Measurements from ENCODE around the gene PPP2R5A.
"Not testable (repeated sequence)": the region's sequence is repeated elsewhere in the genome, so short reads cannot be mapped to it uniquely, and the experiment has no call there.

Gene PPP2R5A

DNA sequence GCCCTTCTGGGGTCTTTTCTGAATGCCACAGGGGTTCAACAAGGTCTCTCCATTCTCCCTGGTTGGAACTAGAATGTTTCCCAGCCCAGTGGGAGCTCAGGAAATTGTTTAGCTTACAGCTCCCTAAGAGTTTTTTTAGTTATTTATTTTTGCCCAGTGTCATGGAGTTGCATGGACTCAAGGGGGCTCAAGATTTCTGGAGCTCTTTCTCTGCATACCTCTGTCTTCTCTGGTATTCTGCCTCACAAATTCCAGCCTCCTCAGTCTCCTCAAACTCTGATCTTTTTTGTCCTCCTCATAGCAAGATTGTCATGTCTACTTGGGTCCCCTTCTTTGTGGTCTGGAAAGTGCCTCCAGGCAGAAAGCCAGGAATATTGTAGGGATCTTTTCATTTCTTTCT, 15.9 kb upstream of the PPP2R5A start:
- no peak for DNase-seq

DNA sequence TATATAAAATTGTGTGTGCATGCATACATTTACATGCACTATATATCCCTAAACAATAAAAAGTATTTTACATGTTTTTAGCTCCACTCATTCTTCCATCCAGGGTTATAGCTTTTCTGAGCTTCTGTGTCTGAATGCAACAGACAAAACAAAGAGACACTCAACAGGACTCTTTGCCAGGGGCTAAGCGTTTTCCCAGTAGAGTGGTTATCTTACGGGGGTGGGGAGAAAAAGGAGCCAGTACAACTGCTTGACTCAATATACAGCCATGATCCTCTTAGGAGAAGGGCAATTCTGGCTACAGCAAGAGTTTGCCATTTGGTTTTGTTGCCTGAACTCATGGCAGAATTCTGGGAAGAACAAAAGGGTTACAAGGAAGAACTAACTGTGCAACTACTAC, 14.6 kb upstream of the PPP2R5A start:
- no peak for DNase-seq

DNA sequence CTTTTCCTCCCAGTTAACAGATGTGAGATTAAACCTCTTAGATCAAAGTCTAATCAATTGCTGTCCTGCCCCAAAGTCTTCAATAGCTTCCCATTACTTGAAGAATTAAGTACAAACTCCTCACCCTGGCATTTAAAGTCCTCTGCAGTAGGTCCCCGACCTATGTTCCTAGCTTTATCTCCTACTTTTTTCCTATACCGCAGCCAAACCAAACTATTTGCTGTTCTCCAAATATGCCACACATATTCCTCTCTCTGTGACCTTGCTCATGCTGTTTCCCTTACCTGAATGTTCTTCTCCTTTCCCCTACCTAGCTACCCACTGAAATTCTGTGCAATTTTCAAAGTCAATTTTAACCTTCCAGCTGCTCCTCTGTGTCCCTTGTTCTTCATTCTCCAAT, 14.0 kb upstream of the PPP2R5A start:
- DNase-seq, result no peak

DNA sequence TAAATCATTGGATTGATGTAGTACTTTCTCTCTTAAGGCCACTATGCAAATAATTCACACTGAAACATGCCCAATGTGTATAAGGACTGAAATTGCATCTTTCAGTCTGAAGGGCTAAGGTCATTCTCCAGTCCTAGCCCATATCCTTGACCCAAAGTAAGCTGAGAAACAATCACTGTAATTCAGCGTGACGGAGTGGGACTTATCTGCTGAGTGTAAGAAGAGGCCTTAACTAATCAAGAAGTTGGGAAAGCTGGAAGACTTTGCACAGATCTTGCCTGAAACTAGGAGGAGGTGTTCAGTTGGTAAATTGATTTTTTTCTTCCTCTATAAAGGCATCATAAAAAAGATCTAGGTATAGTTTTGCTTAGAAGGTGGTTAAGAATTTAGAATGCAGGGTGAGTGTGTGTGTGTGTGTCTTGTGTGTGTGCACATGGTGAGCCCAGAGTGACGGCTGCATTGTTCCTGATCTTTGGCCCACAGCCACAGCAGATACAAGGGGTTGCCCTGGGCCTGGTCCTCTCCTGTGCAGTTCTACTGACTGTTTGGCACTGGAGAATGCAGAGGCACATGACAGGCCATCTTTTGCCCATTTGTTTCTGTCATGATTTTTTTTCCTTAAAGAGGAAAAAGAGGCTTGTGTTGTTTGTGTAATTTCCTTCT, 13.3 kb upstream of the PPP2R5A start:
- no peak for DNase-seq

DNA sequence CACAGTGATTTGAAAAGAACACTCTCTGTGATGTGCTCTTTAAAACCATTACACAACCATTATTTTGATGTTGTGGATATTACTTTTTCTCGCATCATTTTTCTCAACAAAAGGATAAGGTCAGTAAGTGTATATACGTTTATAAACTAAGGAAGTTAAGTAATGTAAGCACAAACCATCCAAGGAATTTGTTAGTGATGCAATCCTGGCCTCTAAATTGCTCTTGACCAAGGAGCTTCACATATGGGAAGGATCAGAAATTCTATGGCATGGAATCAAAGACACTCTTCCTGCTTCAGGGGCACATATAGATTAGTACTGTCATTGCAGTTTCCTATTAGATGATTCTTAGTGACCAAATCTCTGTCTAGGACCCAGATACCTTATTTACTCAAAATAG, 3.6 kb upstream of the PPP2R5A start:
- DNase-seq, result no peak

DNA sequence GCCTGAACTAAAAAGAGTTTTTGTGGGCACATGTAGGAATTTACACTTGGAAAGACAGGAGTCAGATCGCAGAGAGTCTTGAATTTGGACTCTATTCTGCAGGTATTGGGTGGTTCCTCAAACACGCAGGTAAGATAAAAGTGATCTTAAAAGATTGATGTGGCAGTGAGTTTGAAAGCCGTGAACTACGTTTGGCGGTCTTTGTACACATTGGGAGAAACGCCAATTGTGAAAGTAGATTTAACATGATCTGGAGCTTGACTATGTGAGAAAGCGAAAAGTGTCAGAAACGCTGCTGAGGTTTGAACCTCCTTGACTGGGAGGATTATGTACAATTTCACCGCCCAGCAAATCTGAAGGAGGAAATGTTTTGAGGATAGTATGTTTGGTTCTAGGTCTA, 1.5 kb upstream of the PPP2R5A start:
- peak; percentile 18 for DNase-seq

DNA sequence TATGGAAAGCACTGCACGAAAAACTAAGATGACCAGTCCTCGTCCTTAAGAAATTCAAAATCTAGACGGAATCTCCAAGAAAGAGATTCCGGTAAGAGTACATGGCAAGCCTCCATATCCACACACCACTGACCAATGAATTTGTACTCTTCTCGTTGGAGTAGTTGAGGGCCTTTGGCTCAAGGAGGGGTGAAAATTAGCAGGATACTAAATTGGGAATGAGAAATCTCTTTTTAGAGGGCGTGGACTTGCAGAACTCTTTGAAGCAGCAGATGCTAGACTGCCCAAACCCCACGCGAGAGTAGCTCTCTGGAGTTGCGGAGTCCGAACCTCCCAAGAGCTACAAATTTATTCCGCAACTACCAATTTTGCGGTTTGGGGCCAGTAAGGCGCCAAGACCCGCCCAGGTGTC, 872 bp upstream of the PPP2R5A start:
- DNase-seq, result no peak

DNA sequence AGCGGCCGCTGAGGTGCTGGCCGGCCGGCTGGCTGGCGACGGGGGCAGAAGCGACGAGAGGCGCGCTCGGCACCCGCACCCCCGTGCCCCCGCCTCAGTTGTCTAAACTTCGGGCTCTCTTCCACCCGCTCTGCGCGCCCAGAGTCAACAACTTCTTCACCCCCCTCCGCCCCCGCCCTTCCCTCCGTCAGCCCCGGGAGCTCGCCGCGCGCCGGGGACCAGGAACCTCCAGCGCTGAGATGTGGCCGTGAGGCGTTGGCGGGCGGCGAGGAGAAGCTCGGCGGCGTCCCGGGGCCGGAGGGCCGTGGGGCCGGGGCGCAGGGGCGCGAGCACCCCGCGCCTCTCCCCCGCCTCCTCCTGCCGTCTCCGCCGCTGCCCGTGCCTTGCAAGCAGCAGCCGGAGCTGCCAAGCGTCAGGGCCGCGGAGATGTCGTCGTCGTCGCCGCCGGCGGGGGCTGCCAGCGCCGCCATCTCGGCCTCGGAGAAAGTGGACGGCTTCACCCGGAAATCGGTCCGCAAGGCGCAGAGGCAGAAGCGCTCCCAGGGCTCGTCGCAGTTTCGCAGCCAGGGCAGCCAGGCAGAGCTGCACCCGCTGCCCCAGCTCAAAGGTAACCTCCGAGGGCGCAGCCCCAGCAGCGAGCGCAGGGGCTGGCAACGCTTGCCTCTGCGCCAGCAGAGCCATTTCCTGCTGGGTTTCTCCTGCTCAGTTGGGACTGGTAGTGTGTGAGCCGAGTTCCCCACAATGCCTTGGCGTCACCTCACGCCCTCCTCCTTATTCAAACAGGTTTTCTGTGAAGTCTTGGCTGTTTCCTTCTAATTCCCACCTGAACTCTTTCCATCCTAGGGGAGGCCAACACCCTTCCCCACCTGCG, 710 bp downstream of the PPP2R5A start:
- peak; percentile 76 for DNase-seq

DNA sequence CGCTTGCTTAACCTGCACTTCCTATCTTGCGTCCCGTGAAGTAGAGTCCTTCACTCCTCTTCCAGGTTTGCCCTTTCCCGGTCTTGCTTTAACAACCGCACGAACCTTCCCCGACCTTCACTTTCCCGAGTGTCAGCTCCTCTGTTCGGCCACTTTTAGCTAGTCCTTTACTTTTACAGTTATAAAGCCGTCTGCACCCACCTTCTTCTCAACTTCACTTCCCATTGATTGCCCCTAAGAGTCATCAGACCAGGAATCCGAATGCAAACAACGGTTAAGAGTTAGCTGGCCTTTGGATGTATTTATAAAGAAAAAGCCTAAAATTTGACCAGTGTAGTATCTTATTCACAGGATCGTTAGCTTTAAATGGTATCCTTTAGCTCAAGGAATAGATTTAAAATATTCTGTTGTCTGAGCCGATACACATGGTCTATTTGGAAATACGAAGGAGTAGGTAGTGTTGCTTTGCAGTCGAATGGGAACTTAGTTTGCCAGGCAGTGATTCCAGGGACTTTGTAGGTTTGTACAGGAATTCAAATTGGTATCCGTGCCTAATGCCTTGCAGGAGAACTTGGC, 1.4 kb downstream of the PPP2R5A start:
- DNase-seq, result no peak

DNA sequence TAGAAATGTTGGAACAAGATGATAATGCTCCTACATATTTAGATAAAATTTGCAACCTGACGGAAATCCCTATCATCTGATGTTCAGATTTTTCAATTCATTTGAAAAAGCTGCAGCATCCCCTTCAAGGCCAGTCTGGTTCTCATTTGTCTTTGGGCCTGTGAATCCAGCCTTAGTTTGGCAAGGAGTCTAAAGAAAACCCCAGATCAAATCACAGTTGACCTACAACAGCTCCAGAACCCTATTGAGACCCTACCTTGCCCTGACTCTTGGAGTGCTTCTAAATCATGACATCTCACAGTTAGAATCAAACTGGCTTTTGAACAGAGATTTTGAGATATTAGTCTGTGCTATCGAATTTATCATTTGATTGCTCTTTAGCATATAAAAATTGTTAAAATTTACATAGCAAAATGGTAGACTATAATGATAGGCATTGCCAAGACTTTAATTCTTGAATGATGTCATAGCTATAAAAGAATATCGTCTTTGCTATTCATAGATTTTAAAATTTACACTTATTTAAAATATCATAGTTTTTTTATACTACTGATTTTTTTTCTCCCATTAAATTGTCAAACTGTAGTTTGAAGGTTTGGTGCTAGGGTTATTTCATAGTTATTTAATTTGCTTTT, 2.2 kb downstream of the PPP2R5A start:
- no peak for DNase-seq

DNA sequence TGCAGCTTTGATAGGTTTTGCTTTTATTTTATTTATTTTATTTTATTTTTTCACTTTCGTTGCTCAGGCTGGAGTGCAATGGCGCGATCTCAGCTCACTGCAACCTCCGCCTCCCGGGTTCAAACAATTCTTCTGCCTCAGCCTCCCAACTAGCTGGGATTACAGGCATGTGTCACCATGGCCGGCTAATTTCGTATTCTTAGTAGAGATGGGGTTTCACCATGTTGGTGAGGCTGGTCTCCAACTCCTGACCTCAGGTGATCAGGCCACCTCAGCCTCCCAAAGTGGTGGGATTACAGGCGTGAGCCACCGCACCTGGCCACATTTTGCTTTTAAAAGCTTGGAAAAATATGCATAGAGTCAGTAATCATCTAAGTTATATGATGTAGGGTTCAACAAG, 2.8 kb downstream of the PPP2R5A start:
- not testable (repeated sequence) for DNase-seq

DNA sequence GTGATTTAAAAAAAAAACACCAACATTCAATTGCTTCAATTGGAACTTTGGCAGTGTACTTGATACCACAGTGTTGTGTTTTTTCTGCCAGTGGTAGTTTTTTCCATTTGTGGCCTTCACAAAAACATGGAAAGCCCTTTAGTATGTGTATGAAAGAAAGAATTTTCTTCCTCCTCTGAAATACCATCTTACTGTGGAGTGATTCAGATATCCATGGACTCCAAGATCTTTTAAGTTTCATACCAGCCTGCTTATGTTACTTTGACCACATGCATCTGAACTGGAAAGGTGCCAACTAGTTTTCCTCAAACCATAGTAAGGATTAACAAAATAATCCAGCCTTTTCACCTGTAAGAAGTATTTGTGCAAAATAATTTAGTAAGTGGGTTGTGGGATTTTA, 3.4 kb downstream of the PPP2R5A start:
- DNase-seq, result no peak

DNA sequence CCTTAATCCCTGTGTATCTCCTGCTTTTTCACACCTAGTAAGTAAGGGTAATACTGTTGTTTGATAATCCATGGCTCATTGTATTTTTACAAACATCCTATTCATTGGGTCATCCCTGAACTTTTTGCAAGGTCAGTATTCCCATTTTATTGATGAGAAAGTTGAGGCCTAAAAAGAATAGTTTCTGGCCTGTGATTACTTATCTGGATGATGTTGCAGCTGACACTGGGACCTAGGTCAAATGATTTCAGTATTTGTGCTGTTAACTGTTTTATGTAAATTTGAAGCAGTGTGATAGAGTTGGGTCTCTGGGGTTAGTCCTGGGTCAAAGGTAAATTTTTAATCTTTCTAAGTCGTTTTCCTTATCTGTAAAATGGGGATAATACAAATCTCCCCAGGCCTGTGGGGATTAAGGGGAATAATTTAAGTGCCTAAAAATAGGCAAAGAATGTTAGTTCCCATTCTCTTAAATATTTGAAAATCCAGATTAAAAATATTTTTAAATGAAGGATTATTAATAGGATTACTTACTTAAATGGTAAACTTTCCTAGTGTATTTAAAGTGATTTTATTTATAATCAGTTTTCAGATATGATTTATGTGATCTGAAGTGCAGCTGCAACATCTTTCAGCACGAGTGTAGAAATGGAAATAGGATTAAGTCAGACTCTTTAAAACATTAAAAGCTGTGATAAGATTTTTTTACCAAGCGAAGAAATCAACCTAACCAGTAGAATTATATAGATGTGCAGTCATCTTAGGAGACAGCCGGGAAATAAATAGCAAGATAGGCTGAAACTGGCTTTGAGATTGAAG, 4.3 kb downstream of the PPP2R5A start:
- no peak for DNase-seq

DNA sequence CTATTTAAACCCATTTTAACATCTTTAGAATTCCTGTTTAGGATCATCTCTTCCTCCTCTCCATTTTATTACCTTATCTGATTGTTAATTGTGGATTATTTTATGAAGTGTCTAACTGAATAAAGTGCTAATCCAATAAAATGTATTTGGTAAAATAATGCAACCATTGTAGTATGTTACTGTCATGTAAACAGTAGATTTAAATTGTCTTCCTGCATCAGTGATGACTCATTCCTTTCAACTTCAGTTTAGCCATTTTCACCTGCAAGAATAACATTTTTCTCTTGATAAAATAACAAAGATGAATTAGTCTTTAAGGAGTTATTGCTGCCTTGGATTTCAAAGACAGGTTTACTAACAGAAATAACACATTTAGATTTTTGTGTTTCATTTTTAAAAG, 5.4 kb downstream of the PPP2R5A start:
- no peak for DNase-seq

DNA sequence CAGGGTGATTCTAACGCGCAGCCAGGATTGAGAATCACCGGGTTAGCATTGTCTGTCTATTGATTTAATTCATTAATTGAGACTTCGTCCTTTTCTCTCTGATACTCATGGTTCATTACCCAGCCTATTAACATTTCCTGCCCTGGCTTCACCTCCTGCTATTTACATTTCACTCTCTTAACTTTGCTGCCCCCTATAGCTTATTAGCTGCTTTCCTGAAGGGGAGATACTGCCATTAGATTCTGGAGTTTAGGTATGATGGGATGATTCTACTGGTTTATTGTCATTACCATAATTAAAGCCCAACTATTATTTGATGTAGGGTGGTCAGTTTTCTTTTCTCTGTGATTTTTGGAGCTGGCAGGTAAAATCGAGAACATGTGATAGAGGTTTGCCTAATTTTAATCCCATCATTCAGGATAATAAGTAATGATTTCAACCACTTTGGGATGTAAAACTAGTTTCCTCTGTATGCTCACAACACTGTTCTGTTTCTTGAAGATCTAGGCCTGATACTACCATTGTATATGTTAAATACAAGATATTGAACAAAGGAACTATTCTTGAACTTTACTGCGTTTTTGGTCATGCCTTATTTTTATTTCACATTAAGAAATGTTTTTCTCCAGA, 6.4 kb downstream of the PPP2R5A start:
- DNase-seq, result peak; percentile 50

DNA sequence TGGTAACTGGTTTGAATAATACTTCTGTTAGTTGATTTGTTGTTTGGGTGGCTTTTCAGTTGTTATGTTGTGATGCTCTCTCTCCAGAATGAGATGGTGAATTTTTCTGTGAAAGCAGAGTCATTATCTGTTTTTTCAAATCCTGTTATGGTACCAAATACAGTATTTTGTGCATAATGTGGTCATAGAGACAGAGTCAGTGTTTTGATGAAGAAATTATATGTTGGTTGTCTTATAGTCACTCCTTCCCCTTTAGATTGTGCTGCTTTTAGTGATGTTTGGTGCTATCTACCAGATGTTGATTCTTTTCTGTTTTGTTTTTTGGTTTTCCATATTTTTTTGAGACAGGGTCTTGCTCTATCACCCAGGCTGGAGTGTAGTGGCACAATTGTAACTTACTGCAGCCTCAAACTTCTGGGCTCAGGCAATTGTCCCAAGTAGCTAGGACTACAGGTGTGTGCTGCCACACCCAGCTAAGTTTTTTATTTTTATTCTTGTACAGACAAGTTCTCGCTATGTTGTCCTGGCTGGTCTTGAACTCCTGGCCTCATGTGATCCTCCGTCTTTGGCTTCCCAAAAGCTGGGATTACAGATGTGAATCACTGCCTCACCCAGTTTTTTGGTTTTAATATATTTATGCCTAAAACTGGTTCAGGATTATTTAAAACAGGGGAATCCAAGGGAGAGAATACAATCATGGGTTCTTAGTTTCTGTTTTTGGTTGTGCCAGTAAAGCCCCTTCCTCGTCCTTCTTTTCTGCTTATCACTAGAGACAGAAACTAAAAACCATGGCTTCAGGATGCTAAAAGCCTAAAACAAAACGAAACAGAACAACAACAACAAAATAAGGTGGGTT, 7.3 kb downstream of the PPP2R5A start:
- no peak for DNase-seq

DNA sequence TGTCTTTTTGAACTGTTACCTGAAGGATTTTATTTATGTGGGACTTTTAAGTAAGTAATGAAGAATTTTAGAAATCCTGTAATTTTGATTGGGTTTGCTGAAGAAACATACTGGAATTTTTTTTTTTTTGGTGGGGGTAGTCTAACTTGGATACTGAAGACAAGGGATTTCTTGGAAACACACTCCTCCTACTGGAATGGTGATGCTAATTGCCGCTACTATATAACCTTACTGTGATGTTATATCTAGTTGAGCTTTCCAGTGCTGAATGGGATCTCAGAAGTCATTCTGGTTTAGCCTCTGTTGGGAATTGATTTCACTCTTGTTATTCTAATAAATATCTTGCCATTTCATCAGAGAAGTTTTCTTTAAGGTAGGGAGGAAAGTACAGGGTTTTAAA, 8.4 kb downstream of the PPP2R5A start:
- DNase-seq, result no peak

DNA sequence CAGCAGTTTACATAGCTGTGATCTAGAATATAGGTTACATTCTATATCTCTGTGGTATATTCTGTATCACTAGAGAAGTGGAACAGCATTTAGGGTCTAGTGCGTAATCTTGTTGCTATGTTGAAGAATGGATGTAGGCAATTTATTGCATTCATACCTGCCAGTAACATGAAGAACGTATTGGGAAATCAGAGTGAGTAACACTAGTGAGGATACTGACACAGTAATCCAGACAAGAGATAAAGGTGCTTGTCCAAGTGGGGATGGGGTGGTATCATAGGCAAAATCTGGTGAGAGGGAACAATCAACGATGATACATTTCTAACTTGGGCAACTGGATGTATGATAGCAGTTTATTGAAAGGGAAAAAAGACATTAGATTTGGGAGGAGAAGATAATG, 9.8 kb downstream of the PPP2R5A start:
- DNase-seq, result no peak

DNA sequence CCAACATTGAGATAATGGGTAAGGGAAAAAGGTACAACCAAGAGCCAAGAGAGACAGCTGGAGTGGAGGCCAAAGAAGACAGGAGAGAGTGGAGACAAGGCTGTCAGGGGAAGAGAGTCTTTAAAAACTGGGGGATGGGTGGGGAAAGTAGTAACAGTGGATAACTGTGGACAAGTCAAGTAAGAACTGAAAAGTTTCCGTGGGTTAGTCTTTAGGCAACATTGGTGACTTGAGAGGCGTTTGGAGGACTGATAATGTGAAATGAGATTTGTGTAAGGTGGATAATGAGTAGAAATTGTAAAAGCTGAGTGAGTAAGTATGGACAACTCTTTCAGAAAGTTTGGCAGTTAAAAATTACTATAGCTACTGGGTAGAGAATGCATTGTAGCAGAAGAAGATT, 10.4 kb downstream of the PPP2R5A start:
- no peak for DNase-seq

DNA sequence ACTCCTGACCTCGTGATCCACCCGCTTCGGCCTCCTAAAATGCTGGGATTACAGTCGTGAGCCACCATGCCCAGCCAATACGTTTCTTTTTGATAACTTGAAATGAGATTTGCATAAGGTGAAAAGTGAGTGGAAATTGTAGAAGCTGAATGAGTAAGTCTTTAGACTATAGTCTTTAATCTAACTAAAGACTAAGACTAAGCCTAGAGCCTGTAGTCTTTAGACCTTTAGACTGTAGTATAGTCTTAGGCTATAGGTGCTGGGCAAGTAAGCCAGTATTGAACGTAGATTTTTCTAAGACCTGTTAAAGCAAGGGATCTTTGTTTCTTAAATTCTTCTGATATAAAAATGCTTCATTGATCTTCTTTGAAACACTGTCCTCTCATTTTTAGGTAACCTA, 12.1 kb downstream of the PPP2R5A start:
- DNase-seq, result no peak

DNA sequence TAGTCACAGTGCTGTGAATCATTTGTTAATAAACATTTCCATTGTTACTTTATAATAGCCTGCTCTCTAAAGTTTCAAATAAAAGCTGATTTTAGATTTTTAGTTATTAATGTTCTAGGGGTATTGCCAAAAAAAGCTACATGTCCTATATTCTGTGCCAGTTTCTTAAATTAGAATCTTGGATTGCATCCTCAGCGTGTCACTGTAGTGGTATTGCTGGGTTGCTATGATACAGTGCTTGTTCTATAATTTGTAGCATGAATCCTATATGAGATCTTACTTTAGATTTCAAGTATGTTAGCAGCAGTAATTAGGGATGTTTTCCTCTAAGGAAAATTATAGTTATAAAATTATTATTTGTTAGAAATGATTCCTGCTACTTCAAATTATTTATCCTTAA, 16.4 kb downstream of the PPP2R5A start:
- no peak for DNase-seq

Measured in central memory CD4-positive, alpha-beta T cell (primary cell).